IMR-90 (cell line): ENCODE data around the gene ADD1.

Experiments used
- BHLHE40 ChIP-seq: fragments of 150-350 bp; IDR thresholded peaks from 2 replicates; pipeline ENCODE4 v1.6.1; 2016; ENCODE audit warnings: mild to moderate bottlenecking, low read depth, low read length
- CHD1 ChIP-seq: IDR thresholded peaks from 2 replicates; pipeline ENCODE4 v1.6.1; 2012; ENCODE audit warnings: low read depth, low read length, improper control_type of control experiment
- MAFK ChIP-seq: IDR thresholded peaks from 2 replicates; pipeline ENCODE4 v1.6.1; 2012; ENCODE audit warnings: low read depth, low read length, improper control_type of control experiment
- MAZ ChIP-seq: IDR thresholded peaks from 2 replicates; pipeline ENCODE4 v1.6.1; 2012; ENCODE audit warnings: low read depth, mild to moderate bottlenecking, low read length, improper control_type of control experiment, moderate library complexity, borderline replicate concordance
- MXI1 ChIP-seq: IDR thresholded peaks from 2 replicates; pipeline ENCODE4 v1.6.1; 2012; ENCODE audit warnings: low read depth, mild to moderate bottlenecking, low read length, moderate library complexity, borderline replicate concordance
- NFE2L2 ChIP-seq: fragments of 150-350 bp; IDR thresholded peaks from 2 replicates; pipeline ENCODE4 v1.6.1; 2016; ENCODE audit warnings: low read depth, mild to moderate bottlenecking, low read length
- POLR2A ChIP-seq: IDR thresholded peaks from 2 replicates; pipeline ENCODE4 v1.6.1; 2012; ENCODE audit warnings: mild to moderate bottlenecking, low read depth, low read length
- RAD21 ChIP-seq: IDR thresholded peaks from 2 replicates; pipeline ENCODE4 v1.6.1; 2012; ENCODE audit warnings: low read length, improper control_type of control experiment
- RFX5 ChIP-seq: IDR thresholded peaks from 2 replicates; pipeline ENCODE4 v1.8.0; 2012; ENCODE audit warnings: low read depth, mild to moderate bottlenecking, low read length, moderate library complexity
- TF ChIP-seq, protein P1 (sequence below): conservative IDR thresholded peaks from 2 replicates; pipeline ENCODE4 v1.5.1; 2012; ENCODE audit warnings: mild to moderate bottlenecking, low read depth, low read length, improper control_type of control experiment
- TF ChIP-seq, protein P2 (sequence below): fragments of 150-350 bp; IDR thresholded peaks from 2 replicates; pipeline ENCODE4 v1.6.1; 2017; ENCODE audit warnings: mild to moderate bottlenecking, antibody characterized with exemption, low read length, low read depth
- TF ChIP-seq, protein P3 (sequence below): fragments of 150-350 bp; IDR thresholded peaks from 2 replicates; pipeline ENCODE4 v1.6.1; 2016; ENCODE audit warnings: low read depth, mild to moderate bottlenecking, low read length, moderate library complexity, borderline replicate concordance

GRCh38 chr4:2848449-2848848 is 4.8 kb downstream of the ADD1 start:
- TF ChIP-seq MXI1 (no peak), RFX5 (no peak), POLR2A (no peak), RAD21 (no peak), BHLHE40 (no peak), MAZ (no peak), CHD1 (no peak), NFE2L2 (no peak), MAFK (no peak)
- TF ChIP-seq, protein P1, sequence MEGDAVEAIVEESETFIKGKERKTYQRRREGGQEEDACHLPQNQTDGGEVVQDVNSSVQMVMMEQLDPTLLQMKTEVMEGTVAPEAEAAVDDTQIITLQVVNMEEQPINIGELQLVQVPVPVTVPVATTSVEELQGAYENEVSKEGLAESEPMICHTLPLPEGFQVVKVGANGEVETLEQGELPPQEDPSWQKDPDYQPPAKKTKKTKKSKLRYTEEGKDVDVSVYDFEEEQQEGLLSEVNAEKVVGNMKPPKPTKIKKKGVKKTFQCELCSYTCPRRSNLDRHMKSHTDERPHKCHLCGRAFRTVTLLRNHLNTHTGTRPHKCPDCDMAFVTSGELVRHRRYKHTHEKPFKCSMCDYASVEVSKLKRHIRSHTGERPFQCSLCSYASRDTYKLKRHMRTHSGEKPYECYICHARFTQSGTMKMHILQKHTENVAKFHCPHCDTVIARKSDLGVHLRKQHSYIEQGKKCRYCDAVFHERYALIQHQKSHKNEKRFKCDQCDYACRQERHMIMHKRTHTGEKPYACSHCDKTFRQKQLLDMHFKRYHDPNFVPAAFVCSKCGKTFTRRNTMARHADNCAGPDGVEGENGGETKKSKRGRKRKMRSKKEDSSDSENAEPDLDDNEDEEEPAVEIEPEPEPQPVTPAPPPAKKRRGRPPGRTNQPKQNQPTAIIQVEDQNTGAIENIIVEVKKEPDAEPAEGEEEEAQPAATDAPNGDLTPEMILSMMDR = no peak
- TF ChIP-seq, protein P2, sequence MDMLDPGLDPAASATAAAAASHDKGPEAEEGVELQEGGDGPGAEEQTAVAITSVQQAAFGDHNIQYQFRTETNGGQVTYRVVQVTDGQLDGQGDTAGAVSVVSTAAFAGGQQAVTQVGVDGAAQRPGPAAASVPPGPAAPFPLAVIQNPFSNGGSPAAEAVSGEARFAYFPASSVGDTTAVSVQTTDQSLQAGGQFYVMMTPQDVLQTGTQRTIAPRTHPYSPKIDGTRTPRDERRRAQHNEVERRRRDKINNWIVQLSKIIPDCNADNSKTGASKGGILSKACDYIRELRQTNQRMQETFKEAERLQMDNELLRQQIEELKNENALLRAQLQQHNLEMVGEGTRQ = no peak
- TF ChIP-seq, protein P3, sequence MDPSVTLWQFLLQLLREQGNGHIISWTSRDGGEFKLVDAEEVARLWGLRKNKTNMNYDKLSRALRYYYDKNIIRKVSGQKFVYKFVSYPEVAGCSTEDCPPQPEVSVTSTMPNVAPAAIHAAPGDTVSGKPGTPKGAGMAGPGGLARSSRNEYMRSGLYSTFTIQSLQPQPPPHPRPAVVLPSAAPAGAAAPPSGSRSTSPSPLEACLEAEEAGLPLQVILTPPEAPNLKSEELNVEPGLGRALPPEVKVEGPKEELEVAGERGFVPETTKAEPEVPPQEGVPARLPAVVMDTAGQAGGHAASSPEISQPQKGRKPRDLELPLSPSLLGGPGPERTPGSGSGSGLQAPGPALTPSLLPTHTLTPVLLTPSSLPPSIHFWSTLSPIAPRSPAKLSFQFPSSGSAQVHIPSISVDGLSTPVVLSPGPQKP = no peak
